ENCODE data around the gene ALDH2. TPM values are rescaled to one million over a fixed set of nuclear protein-coding genes. Genes with fewer than 3 reads are reported as not detected.

ALDH2 gene
- total RNA-seq, 1 donor, result 11.9 TPM

DNA sequence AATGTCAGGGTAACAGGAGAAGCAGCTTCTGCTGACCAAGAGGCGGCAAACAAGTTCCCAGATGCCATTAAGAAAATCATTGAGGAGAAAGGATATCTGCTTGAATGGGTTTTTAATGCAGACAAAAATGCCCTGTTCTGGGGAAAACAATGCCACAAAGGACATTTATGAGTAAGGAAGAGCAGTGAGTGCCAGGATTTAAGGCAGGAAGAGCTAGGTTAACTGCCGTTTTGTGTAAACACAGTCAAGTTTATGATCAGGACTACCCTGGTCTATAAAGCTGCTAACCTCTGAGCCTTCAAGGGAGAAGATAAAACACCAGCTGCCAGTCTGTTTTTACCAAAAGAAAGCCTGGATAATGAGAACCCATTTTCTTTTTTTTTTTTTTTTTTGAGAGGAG, 83.8 kb downstream of the ALDH2 start:
- H2AFZ ChIP-seq (ENCODE audit: low read length), result no peak overlapping the region
- H3K4me2 ChIP-seq (ENCODE audit: insufficient read depth, low read length), result no peak overlapping the region
- H3K9me3 ChIP-seq (ENCODE audit: low read depth, low read length), result no peaks in the 10 kb centered on the region
- H4K20me1 ChIP-seq (ENCODE audit: insufficient read depth, low read length), result peaks cover 14% of the 10 kb centered on the region
- peaks cover 9% of the 10 kb centered on the region for H3K4me1 ChIP-seq (ENCODE audit: insufficient read depth, low read length)
- no peak overlapping the region for H3K27ac ChIP-seq (ENCODE audit: low read depth, low read length)
- DNase-seq (ENCODE audit: insufficient read length, low spot score, missing footprints), result no peak
- H3K4me3 ChIP-seq (ENCODE audit: insufficient read depth, low read length), result no peak overlapping the region
- H3K27me3 ChIP-seq (ENCODE audit: insufficient read depth, low read length), result no peaks in the 10 kb centered on the region
- TF ChIP-seq, protein P1, sequence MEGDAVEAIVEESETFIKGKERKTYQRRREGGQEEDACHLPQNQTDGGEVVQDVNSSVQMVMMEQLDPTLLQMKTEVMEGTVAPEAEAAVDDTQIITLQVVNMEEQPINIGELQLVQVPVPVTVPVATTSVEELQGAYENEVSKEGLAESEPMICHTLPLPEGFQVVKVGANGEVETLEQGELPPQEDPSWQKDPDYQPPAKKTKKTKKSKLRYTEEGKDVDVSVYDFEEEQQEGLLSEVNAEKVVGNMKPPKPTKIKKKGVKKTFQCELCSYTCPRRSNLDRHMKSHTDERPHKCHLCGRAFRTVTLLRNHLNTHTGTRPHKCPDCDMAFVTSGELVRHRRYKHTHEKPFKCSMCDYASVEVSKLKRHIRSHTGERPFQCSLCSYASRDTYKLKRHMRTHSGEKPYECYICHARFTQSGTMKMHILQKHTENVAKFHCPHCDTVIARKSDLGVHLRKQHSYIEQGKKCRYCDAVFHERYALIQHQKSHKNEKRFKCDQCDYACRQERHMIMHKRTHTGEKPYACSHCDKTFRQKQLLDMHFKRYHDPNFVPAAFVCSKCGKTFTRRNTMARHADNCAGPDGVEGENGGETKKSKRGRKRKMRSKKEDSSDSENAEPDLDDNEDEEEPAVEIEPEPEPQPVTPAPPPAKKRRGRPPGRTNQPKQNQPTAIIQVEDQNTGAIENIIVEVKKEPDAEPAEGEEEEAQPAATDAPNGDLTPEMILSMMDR (IDR thresholded peaks at IDR 0.05; ENCODE audit: extremely low read depth, low read depth, low read length), result no peak
- peaks cover 9% of the 10 kb centered on the region for H3K36me3 ChIP-seq (ENCODE audit: insufficient read depth, low read length)
- H3K79me2 ChIP-seq (ENCODE audit: insufficient read depth, low read length), result peaks cover 93% of the 10 kb centered on the region

DNA sequence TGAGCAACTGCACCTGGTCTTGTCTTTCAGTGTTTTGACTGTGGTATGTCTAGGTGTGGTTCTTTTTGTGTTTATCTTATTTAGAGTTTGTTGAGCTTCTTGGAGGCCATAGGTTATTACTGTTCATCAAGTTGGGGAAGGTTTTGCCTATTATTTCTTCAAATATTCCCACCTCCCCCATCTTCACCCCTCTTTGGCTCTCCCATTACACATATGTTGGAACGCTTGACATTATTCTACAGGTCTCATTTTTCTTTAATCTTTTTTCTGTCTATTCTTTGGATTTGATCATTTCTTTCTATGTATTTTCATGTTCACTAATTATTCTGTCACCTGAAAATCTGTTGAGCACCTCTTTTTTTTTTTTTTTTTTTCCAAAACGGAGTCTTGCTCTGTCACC, 91.5 kb downstream of the ALDH2 start:
- Histone ChIP-seq H3K9me3 (ENCODE audit: low read depth, low read length) (no peaks in the 10 kb centered on the region), H3K79me2 (ENCODE audit: insufficient read depth, low read length) (peaks cover 91% of the 10 kb centered on the region), H3K36me3 (ENCODE audit: insufficient read depth, low read length) (no peaks in the 10 kb centered on the region), H3K27ac (ENCODE audit: low read depth, low read length) (no peak overlapping the region), H3K27me3 (ENCODE audit: insufficient read depth, low read length) (no peaks in the 10 kb centered on the region), H2AFZ (ENCODE audit: low read length) (no peak overlapping the region), H3K4me3 (ENCODE audit: insufficient read depth, low read length) (no peak overlapping the region), H4K20me1 (ENCODE audit: insufficient read depth, low read length) (peaks cover 10% of the 10 kb centered on the region), H3K4me2 (ENCODE audit: insufficient read depth, low read length) (no peak overlapping the region), H3K4me1 (ENCODE audit: insufficient read depth, low read length) (no peaks in the 10 kb centered on the region)
- no peak for DNase-seq (ENCODE audit: insufficient read length, low spot score, missing footprints)
- TF ChIP-seq, protein P1 (IDR thresholded peaks at IDR 0.05; ENCODE audit: extremely low read depth, low read depth, low read length), result no peak

DNA sequence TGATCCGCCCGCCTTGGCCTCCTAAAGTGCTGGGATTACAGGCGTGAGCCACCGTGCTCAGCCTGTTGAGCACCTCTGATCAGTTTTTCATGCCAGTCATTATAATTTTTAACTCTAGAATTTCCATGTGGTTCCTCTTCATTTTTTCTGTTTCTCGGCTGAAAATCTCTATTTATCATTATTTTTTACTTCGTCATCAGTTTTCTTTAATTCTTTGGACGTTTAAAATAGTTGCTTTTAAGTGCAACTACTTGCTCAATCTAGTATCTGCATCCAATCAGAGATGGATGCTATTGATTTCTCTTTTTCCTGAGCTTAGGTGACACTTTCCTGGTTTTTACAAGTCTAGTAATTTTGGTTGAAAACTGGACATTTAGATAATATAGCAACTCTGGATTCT, 92.0 kb downstream of the ALDH2 start:
- Histone ChIP-seq H3K4me2 (ENCODE audit: insufficient read depth, low read length) (no peak overlapping the region), H3K4me3 (ENCODE audit: insufficient read depth, low read length) (no peak overlapping the region), H3K36me3 (ENCODE audit: insufficient read depth, low read length) (no peaks in the 10 kb centered on the region), H4K20me1 (ENCODE audit: insufficient read depth, low read length) (peaks cover 15% of the 10 kb centered on the region), H3K27me3 (ENCODE audit: insufficient read depth, low read length) (no peaks in the 10 kb centered on the region), H3K27ac (ENCODE audit: low read depth, low read length) (no peak overlapping the region), H2AFZ (ENCODE audit: low read length) (no peak overlapping the region), H3K4me1 (ENCODE audit: insufficient read depth, low read length) (no peaks in the 10 kb centered on the region), H3K9me3 (ENCODE audit: low read depth, low read length) (no peaks in the 10 kb centered on the region), H3K79me2 (ENCODE audit: insufficient read depth, low read length) (peaks cover 91% of the 10 kb centered on the region)
- TF ChIP-seq, protein P1 (IDR thresholded peaks at IDR 0.05; ENCODE audit: extremely low read depth, low read depth, low read length), result no peak
- no peak for DNase-seq (ENCODE audit: insufficient read length, low spot score, missing footprints)

DNA sequence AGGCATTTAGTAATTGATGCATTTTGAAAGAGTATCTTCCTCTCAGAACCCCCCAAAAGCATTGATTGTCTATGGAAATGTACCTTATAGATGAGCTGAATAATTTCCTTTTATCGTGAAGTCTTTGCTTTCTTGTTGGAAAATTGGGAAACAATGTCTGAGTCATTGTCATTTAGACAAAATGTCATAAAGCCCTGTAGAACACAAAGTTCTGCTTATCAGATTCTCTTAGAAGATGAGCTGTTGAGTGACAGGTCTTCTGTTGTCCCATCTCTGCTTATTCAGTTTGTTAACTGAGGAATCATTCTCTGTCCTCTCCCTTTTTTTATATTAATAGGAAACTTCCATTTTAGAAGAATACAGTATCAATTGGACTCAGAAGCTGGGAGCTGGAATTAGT, 98.2 kb downstream of the ALDH2 start:
- Histone ChIP-seq H3K27ac (ENCODE audit: low read depth, low read length) (no peak overlapping the region), H3K9me3 (ENCODE audit: low read depth, low read length) (no peaks in the 10 kb centered on the region), H3K4me1 (ENCODE audit: insufficient read depth, low read length) (no peaks in the 10 kb centered on the region), H3K4me3 (ENCODE audit: insufficient read depth, low read length) (no peak overlapping the region), H2AFZ (ENCODE audit: low read length) (no peak overlapping the region), H3K36me3 (ENCODE audit: insufficient read depth, low read length) (peaks cover 26% of the 10 kb centered on the region), H3K27me3 (ENCODE audit: insufficient read depth, low read length) (no peaks in the 10 kb centered on the region), H4K20me1 (ENCODE audit: insufficient read depth, low read length) (peaks cover 16% of the 10 kb centered on the region), H3K4me2 (ENCODE audit: insufficient read depth, low read length) (no peak overlapping the region), H3K79me2 (ENCODE audit: insufficient read depth, low read length) (peaks cover 59% of the 10 kb centered on the region)
- no peak for DNase-seq (ENCODE audit: insufficient read length, low spot score, missing footprints)
- TF ChIP-seq, protein P1 (IDR thresholded peaks at IDR 0.05; ENCODE audit: extremely low read depth, low read depth, low read length), result no peak

Small RNA genes within 50 kb of the gene (small RNA-seq; reads per million reads assigned to genes)
- not detected for gene MIR6761

Other genes with a start within 250 kb of the ALDH2 start
- 39.4 and 51.9 TPM in 2 replicates for gene ATXN2, start 167.6 kb upstream of the ALDH2 start, total RNA-seq
- 19.7 and 22.1 TPM in 2 replicates for gene BRAP, start 81.0 kb upstream of the ALDH2 start, total RNA-seq
- 18.1 and 19.4 TPM in 2 replicates for gene ACAD10, start 80.9 kb upstream of the ALDH2 start, total RNA-seq
- gene MAPKAPK5, start 75.3 kb downstream of the ALDH2 start, total RNA-seq, result 31.5 and 32.9 TPM in 2 replicates
- gene TMEM116, start 246.2 kb downstream of the ALDH2 start, total RNA-seq, result 10.5 and 11.2 TPM in 2 replicates
- 76.3 and 77.4 TPM in 2 replicates for gene ERP29, start 246.5 kb downstream of the ALDH2 start, total RNA-seq

All from osteoblast (primary cell).